ENCODE measurements around the gene TIMP2.

DNA sequence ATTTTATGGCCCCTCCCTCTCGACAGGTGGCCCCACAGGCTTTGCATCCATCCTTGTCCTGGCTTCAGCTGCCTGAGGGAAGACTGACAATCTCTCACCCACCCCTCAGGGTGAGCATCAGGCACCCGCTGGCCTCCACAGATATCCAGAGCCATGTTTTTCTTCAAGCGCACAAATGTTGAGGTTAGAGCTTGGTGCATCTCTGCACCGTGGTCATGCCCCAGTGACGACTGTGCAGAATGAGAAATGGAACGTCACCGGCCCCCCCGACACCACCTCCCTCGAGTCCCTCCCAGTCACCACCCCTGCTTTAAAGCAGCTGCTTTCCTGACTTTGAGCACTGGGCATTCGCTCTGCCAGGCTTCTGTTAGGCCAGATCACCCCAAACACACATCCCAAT, 19.8 kb upstream of the TIMP2 start:
- no peak for TF ChIP-seq POLR2A (IDR thresholded peaks at IDR 0.05)
- TF ChIP-seq, protein P1, sequence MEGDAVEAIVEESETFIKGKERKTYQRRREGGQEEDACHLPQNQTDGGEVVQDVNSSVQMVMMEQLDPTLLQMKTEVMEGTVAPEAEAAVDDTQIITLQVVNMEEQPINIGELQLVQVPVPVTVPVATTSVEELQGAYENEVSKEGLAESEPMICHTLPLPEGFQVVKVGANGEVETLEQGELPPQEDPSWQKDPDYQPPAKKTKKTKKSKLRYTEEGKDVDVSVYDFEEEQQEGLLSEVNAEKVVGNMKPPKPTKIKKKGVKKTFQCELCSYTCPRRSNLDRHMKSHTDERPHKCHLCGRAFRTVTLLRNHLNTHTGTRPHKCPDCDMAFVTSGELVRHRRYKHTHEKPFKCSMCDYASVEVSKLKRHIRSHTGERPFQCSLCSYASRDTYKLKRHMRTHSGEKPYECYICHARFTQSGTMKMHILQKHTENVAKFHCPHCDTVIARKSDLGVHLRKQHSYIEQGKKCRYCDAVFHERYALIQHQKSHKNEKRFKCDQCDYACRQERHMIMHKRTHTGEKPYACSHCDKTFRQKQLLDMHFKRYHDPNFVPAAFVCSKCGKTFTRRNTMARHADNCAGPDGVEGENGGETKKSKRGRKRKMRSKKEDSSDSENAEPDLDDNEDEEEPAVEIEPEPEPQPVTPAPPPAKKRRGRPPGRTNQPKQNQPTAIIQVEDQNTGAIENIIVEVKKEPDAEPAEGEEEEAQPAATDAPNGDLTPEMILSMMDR (IDR thresholded peaks at IDR 0.05): no peak
- no peak for TF ChIP-seq EP300 (IDR thresholded peaks at IDR 0.05; ENCODE audit: low read depth)
